Loucy (cell line): ENCODE measurements around the gene MYO5C.

ENCODE experiments used
- CTCF ChIP-seq: fragments of 200-600 bp; sonication (generic); conservative IDR thresholded peaks from 2 replicates; pipeline ENCODE4 v1.5.1; 2014; ENCODE audit warnings: mild to moderate bottlenecking, antibody characterized with exemption, low read length
- EZH2phosphoT487 ChIP-seq: fragments of 200-600 bp; IDR thresholded peaks from 2 replicates; pipeline ENCODE4 v1.6.1; 2018; ENCODE audit warnings: antibody characterized with exemption, mild to moderate bottlenecking, moderate library complexity, borderline replicate concordance

GRCh38 chr15:52329987-52330386 is 34.4 kb upstream of the MYO5C start:
- TF ChIP-seq CTCF = no peak
- no peak for TF ChIP-seq EZH2phosphoT487
